H1 (cell line): ENCODE data around the gene STX10.

Experiments used
- CTCF ChIP-seq, 3 experiments: IDR thresholded peaks; 1 replicate in 2 of 3; 2 replicates in 1 of 3; pipeline versions ENCODE4 v1.5.1 to v1.6.1; 2011; ENCODE audit warnings: low read length in 3 of 3, mild to moderate bottlenecking in 3 of 3, inconsistent platforms in 2 of 3, low read depth in 1 of 3, moderate library complexity in 1 of 3; ENCODE audit not compliant: insufficient read depth in 1 of 3; ENCODE audit errors: control extremely low read depth in 1 of 3
- EZH2 ChIP-seq: fragments of 200-600 bp; sonication (generic); IDR thresholded peaks from 2 replicates; pipeline ENCODE4 v1.7.1; 2012; ENCODE audit warnings: low read depth, mild to moderate bottlenecking, moderate library complexity, low read length, inconsistent platforms; ENCODE audit not compliant: severe bottlenecking
- GTF2F1 ChIP-seq: IDR thresholded peaks from 2 replicates; pipeline ENCODE4 v1.6.1; 2012; ENCODE audit warnings: low read depth, low read length, improper control_type of control experiment, borderline replicate concordance
- HDAC6 ChIP-seq: IDR thresholded peaks from one replicate; pipeline ENCODE4 v1.7.1; 2012; ENCODE audit warnings: low read depth, mild to moderate bottlenecking, inconsistent platforms, low read length, moderate library complexity
- JUND ChIP-seq: IDR thresholded peaks from 2 replicates; pipeline ENCODE4 v1.6.1; 2011; ENCODE audit warnings: mild to moderate bottlenecking, improper control_type of control experiment, low read length
- KDM4A ChIP-seq: IDR thresholded peaks from one replicate; pipeline ENCODE4 v1.7.1; 2012; ENCODE audit warnings: low read depth, mild to moderate bottlenecking, moderate library complexity, low read length, inconsistent platforms; ENCODE audit not compliant: severe bottlenecking
- KDM5A ChIP-seq: fragments of 200-600 bp; IDR thresholded peaks from 2 replicates; pipeline ENCODE4 v1.7.1; 2012; ENCODE audit warnings: mild to moderate bottlenecking, low read length, inconsistent platforms, mixed read lengths
- MAX ChIP-seq: IDR thresholded peaks from 2 replicates; pipeline ENCODE4 v1.6.1; 2012; ENCODE audit warnings: inconsistent platforms
- POLR2AphosphoS5 ChIP-seq: IDR thresholded peaks from 2 replicates; pipeline ENCODE4 v1.6.1; 2011; ENCODE audit warnings: low read depth, low read length
- RNF2 ChIP-seq: fragments of 200-900, 300-1000 bp; sonication (generic); IDR thresholded peaks from 2 replicates; pipeline ENCODE4 v1.7.1; 2016; ENCODE audit warnings: borderline replicate concordance, low read depth, mild to moderate bottlenecking, antibody characterized with exemption, low read length; ENCODE audit not compliant: poor library complexity, severe bottlenecking; ENCODE audit errors: missing control alignments
- SAP30 ChIP-seq: fragments of 300-600 bp; sonication (generic); IDR thresholded peaks from 2 replicates; pipeline ENCODE4 v1.7.1; 2012; ENCODE audit warnings: low read length, moderate library complexity, mild to moderate bottlenecking, inconsistent platforms; ENCODE audit not compliant: insufficient read depth, insufficient replicate concordance
- SP1 ChIP-seq: IDR thresholded peaks from 2 replicates; pipeline ENCODE4 v1.6.1; 2011; ENCODE audit warnings: low read depth, low read length
- SRF ChIP-seq: IDR thresholded peaks from 2 replicates; pipeline ENCODE4 v1.6.1; 2011; ENCODE audit warnings: mild to moderate bottlenecking, low read depth, low read length, moderate library complexity
- TAF1 ChIP-seq: IDR thresholded peaks from 2 replicates; pipeline ENCODE4 v1.6.1; 2011; ENCODE audit warnings: mild to moderate bottlenecking, low read depth, low read length

GRCh38 chr19:13187419-13187818 lies 37.2 kb upstream of the STX10 start:
- no peak for TF ChIP-seq CTCF (IDR thresholded peaks at IDR 0.05; ENCODE audit: control extremely low read depth in 1 of 3, insufficient read depth in 1 of 3, low read depth in 1 of 3, low read length in 3 of 3)
- TF ChIP-seq MAX = no peak
- TF ChIP-seq GTF2F1 = no peak
- no peak for TF ChIP-seq EZH2
- TF ChIP-seq SRF = no peak
- no peak for TF ChIP-seq HDAC6
- TF ChIP-seq JUND = no peak
- TF ChIP-seq TAF1 = no peak
- no peak for TF ChIP-seq POLR2AphosphoS5
- no peak for TF ChIP-seq SAP30
- no peak for TF ChIP-seq SP1
- TF ChIP-seq KDM5A = no peak
- no peak for TF ChIP-seq KDM4A
- no peak for TF ChIP-seq RNF2
